GM19023 (cell line): ENCODE data around the gene CACNA1H.
"Not testable (repeated sequence)": the region's sequence is repeated elsewhere in the genome, so short reads cannot be mapped to it uniquely, and the experiment has no call there.

Experiments
- ATAC-seq: cut with Tn5 transposase; IDR thresholded peaks from one replicate; pipeline ENCODE4 v1.9.1; 2021; ENCODE audit warnings: mild to moderate bottlenecking, moderate library complexity; ENCODE audit not compliant: unreplicated experiment

CACNA1H gene

GRCh38 chr16:1185460-1186207, 32.7 kb downstream of the CACNA1H start:
- not testable (repeated sequence) for ATAC-seq

- no peak for ATAC-seq
Observed at GRCh38 chr16:1188432-1189189, 35.7 kb downstream of the CACNA1H start.

- no peak for ATAC-seq
Observed at GRCh38 chr16:1189455-1189854, 36.5 kb downstream of the CACNA1H start.

- not testable (repeated sequence) for ATAC-seq
Observed at GRCh38 chr16:1190789-1191188, 37.9 kb downstream of the CACNA1H start.

GRCh38 chr16:1192384-1193073, 39.6 kb downstream of the CACNA1H start:
- ATAC-seq, result no peak

GRCh38 chr16:1193143-1193824, 40.4 kb downstream of the CACNA1H start:
- ATAC-seq, result no peak

GRCh38 chr16:1193825-1194581, 41.1 kb downstream of the CACNA1H start:
- ATAC-seq, result no peak

GRCh38 chr16:1194665-1195392, 41.9 kb downstream of the CACNA1H start:
- no peak for ATAC-seq

- no peak for ATAC-seq
Observed at GRCh38 chr16:1195393-1195666, 42.4 kb downstream of the CACNA1H start.

GRCh38 chr16:1196494-1196893, 43.6 kb downstream of the CACNA1H start:
- ATAC-seq, result no peak

GRCh38 chr16:1197237-1197866, 44.4 kb downstream of the CACNA1H start:
- ATAC-seq, result no peak

- no peak for ATAC-seq
Observed at GRCh38 chr16:1198194-1198593, 45.3 kb downstream of the CACNA1H start.

- ATAC-seq, result not testable (repeated sequence)
Observed at GRCh38 chr16:1198671-1199346, 45.9 kb downstream of the CACNA1H start.

- ATAC-seq, result no peak
Observed at GRCh38 chr16:1199347-1200013, 46.6 kb downstream of the CACNA1H start.

GRCh38 chr16:1200014-1200627, 47.2 kb downstream of the CACNA1H start:
- ATAC-seq, result no peak

GRCh38 chr16:1201444-1201843, 48.5 kb downstream of the CACNA1H start:
- ATAC-seq, result no peak

- ATAC-seq, result no peak
Observed at GRCh38 chr16:1202274-1202673, 49.4 kb downstream of the CACNA1H start.

GRCh38 chr16:1204933-1205332, 52.0 kb downstream of the CACNA1H start:
- no peak for ATAC-seq
